GM18870 (cell line): Measurements from ENCODE around the gene HEYL.
A peak's percentile ranks its signal among the peaks of the same experiment; 100 is the strongest.

Source experiments
- ATAC-seq: cut with Tn5 transposase; IDR thresholded peaks from one replicate; pipeline ENCODE4 v1.9.1; 2021; ENCODE audit warnings: moderate library complexity; ENCODE audit not compliant: unreplicated experiment

HEYL gene

GRCh38 chr1:39668111-39668510 is 28.7 kb upstream of the HEYL start:
- no peak for ATAC-seq

GRCh38 chr1:39666772-39667171 is 27.3 kb upstream of the HEYL start:
- peak; percentile 89 for ATAC-seq

GRCh38 chr1:39663559-39663958 is 24.1 kb upstream of the HEYL start:
- ATAC-seq = no peak

GRCh38 chr1:39662861-39663260 is 23.4 kb upstream of the HEYL start:
- no peak for ATAC-seq

- ATAC-seq = no peak
These were observed 20.1 kb upstream of the HEYL start for GRCh38 chr1:39659538-39659937.

- no peak for ATAC-seq
These were observed 19.7 kb upstream of the HEYL start for GRCh38 chr1:39659110-39659509.

GRCh38 chr1:39657923-39658485 is 18.6 kb upstream of the HEYL start:
- ATAC-seq = no peak

- ATAC-seq = no peak
These were observed 18.0 kb upstream of the HEYL start for GRCh38 chr1:39657402-39657801.

- no peak for ATAC-seq
These were observed 16.9 kb upstream of the HEYL start for GRCh38 chr1:39656391-39656790.

- ATAC-seq = no peak
These were observed 16.3 kb upstream of the HEYL start for GRCh38 chr1:39655578-39656268.

GRCh38 chr1:39654291-39654690 is 14.8 kb upstream of the HEYL start:
- no peak for ATAC-seq

- ATAC-seq = no peak
These were observed 14.1 kb upstream of the HEYL start for GRCh38 chr1:39653546-39654031.

- ATAC-seq = no peak
These were observed 13.1 kb upstream of the HEYL start for GRCh38 chr1:39652554-39652953.

- ATAC-seq = no peak
These were observed 12.7 kb upstream of the HEYL start for GRCh38 chr1:39652105-39652504.

GRCh38 chr1:39650431-39650830 is 11.0 kb upstream of the HEYL start:
- ATAC-seq = no peak

GRCh38 chr1:39649636-39650185 is 10.3 kb upstream of the HEYL start:
- ATAC-seq = no peak

- no peak for ATAC-seq
These were observed 9.1 kb upstream of the HEYL start for GRCh38 chr1:39648496-39648895.

GRCh38 chr1:39647247-39647646 is 7.8 kb upstream of the HEYL start:
- no peak for ATAC-seq

- ATAC-seq = no peak
These were observed 7.0 kb upstream of the HEYL start for GRCh38 chr1:39646232-39647081.

GRCh38 chr1:39645411-39646043 is 6.1 kb upstream of the HEYL start:
- ATAC-seq = no peak

GRCh38 chr1:39643705-39644104 is 4.3 kb upstream of the HEYL start:
- ATAC-seq = no peak
